SK-N-SH treated with all-trans-retinoic acid at 6 μM for 48 hours (cell line): ENCODE results near the gene DOCK9.

Source experiments
- ARNTL ChIP-seq: fragments of 450-650 bp; formaldehyde crosslinking; IDR thresholded peaks from 2 replicates; pipeline ENCODE4 v1.5.0; 2020; ENCODE audit warnings: low read depth, mild to moderate bottlenecking, moderate library complexity, borderline replicate concordance
- CREB5 ChIP-seq: fragments of 250-450 bp; sonication (Bioruptor Pico); IDR thresholded peaks from 2 replicates; pipeline ENCODE4 v1.5.1; 2020; ENCODE audit warnings: low read depth, mild to moderate bottlenecking, moderate library complexity
- CSDC2 ChIP-seq: fragments of 250-450 bp; sonication (Bioruptor Pico); IDR thresholded peaks from 2 replicates; pipeline ENCODE4 v1.5.0; 2020; ENCODE audit warnings: mild to moderate bottlenecking, moderate library complexity
- ISL1 ChIP-seq: fragments of 250-450 bp; sonication (Bioruptor Pico); IDR thresholded peaks from 2 replicates; pipeline ENCODE4 v2.1.2; 2022; ENCODE audit warnings: mild to moderate bottlenecking, moderate library complexity
- OSR1 ChIP-seq: fragments of 250-450 bp; sonication (Bioruptor Pico); IDR thresholded peaks from 2 replicates; pipeline ENCODE4 v1.8.0; 2022; ENCODE audit warnings: moderate library complexity, mild to moderate bottlenecking, inconsistent platforms
- PATZ1 ChIP-seq: fragments of 250-450 bp; sonication (Bioruptor Pico); IDR thresholded peaks from 2 replicates; pipeline ENCODE4 v1.8.0; 2020; ENCODE audit warnings: mild to moderate bottlenecking, moderate library complexity, borderline replicate concordance
- RARB ChIP-seq: fragments of 250-450 bp; sonication (Bioruptor Pico); IDR thresholded peaks from 2 replicates; pipeline ENCODE4 v1.8.0; 2021; ENCODE audit warnings: mild to moderate bottlenecking, moderate library complexity
- SNAI2 ChIP-seq: fragments of 250-450 bp; sonication (Bioruptor Pico); IDR thresholded peaks from 2 replicates; pipeline ENCODE4 v1.5.0; 2020; ENCODE audit warnings: mild to moderate bottlenecking, moderate library complexity
- TOX ChIP-seq: fragments of 250-450 bp; sonication (Bioruptor Pico); IDR thresholded peaks from 2 replicates; pipeline ENCODE4 v1.8.0; 2021; ENCODE audit warnings: mild to moderate bottlenecking, moderate library complexity, borderline replicate concordance
- ZFP3 ChIP-seq: fragments of 250-450 bp; sonication (Bioruptor Pico); IDR thresholded peaks from 2 replicates; pipeline ENCODE4 v1.5.0; 2020; ENCODE audit warnings: mild to moderate bottlenecking, moderate library complexity
- ZFP30 ChIP-seq: fragments of 450-650 bp; formaldehyde crosslinking; IDR thresholded peaks from 2 replicates; pipeline ENCODE4 v1.5.0; 2022; ENCODE audit warnings: mild to moderate bottlenecking, moderate library complexity
- ZNF8 ChIP-seq: fragments of 450-650 bp; formaldehyde crosslinking; IDR thresholded peaks from 2 replicates; pipeline ENCODE4 v1.5.0; 2020; ENCODE audit warnings: mild to moderate bottlenecking, moderate library complexity
- TF ChIP-seq, protein P1 (sequence below): fragments of 250-450 bp; sonication (Bioruptor Pico); IDR thresholded peaks from 2 replicates; pipeline ENCODE4 v1.5.1; 2021; ENCODE audit warnings: mild to moderate bottlenecking, moderate library complexity
- TF ChIP-seq, protein P2 (sequence below): fragments of 250-450 bp; sonication (Bioruptor Pico); IDR thresholded peaks from 2 replicates; pipeline ENCODE4 v1.5.0; 2020; ENCODE audit warnings: mild to moderate bottlenecking, moderate library complexity

DNA sequence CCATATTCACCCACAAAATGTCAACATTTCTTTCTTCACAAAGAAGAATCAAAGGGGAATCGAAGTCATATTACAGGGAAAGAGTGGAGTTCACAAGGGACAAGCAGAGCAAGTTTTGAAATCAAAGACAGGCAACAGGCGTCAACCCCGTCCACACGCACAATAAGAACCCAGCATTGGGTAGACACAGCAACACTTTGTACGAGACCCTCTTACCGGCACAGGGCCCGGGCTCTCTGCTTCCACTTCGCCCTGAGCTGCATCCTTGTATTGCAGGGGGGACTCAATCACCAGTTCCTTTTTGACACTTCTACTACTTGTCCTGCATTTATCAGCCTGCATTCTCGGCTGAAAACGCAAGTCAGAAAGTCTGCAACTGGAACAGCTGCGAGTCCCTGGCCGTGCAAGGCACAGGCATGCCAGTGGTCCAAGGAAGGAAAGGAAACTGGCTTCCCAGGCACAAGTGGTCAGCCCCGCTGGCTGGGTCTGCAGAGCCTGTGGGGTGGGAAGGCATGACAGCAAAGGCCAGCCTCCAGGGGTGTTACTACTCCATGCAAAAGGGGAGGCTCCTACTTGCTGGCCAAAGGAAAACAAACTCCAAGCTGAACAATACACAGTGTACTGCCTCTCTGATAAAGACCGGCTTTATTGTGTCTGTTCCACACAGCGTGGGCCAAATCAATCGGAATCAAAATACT lies at the start of gene DOCK9:
- TF ChIP-seq ISL1 (no peak), OSR1 (CRISPR knock-in tag) (no peak), ZFP3 (no peak), RARB (CRISPR knock-in tag) (no peak), ZNF8 (CRISPR knock-in tag) (no peak), ZFP30 (CRISPR knock-in tag) (no peak), PATZ1 (CRISPR knock-in tag) (no peak), CSDC2 (CRISPR knock-in tag) (no peak), CREB5 (CRISPR knock-in tag) (no peak), SNAI2 (CRISPR knock-in tag) (no peak), ARNTL (CRISPR knock-in tag) (no peak), TOX (CRISPR knock-in tag) (no peak)
- TF ChIP-seq, protein P1, sequence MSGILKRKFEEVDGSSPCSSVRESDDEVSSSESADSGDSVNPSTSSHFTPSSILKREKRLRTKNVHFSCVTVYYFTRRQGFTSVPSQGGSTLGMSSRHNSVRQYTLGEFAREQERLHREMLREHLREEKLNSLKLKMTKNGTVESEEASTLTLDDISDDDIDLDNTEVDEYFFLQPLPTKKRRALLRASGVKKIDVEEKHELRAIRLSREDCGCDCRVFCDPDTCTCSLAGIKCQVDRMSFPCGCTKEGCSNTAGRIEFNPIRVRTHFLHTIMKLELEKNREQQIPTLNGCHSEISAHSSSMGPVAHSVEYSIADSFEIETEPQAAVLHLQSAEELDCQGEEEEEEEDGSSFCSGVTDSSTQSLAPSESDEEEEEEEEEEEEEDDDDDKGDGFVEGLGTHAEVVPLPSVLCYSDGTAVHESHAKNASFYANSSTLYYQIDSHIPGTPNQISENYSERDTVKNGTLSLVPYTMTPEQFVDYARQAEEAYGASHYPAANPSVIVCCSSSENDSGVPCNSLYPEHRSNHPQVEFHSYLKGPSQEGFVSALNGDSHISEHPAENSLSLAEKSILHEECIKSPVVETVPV (CRISPR knock-in tag), result no peak
- TF ChIP-seq, protein P2, sequence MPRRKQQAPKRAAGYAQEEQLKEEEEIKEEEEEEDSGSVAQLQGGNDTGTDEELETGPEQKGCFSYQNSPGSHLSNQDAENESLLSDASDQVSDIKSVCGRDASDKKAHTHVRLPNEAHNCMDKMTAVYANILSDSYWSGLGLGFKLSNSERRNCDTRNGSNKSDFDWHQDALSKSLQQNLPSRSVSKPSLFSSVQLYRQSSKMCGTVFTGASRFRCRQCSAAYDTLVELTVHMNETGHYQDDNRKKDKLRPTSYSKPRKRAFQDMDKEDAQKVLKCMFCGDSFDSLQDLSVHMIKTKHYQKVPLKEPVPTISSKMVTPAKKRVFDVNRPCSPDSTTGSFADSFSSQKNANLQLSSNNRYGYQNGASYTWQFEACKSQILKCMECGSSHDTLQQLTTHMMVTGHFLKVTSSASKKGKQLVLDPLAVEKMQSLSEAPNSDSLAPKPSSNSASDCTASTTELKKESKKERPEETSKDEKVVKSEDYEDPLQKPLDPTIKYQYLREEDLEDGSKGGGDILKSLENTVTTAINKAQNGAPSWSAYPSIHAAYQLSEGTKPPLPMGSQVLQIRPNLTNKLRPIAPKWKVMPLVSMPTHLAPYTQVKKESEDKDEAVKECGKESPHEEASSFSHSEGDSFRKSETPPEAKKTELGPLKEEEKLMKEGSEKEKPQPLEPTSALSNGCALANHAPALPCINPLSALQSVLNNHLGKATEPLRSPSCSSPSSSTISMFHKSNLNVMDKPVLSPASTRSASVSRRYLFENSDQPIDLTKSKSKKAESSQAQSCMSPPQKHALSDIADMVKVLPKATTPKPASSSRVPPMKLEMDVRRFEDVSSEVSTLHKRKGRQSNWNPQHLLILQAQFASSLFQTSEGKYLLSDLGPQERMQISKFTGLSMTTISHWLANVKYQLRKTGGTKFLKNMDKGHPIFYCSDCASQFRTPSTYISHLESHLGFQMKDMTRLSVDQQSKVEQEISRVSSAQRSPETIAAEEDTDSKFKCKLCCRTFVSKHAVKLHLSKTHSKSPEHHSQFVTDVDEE, result no peak
